Measurements from ENCODE around the gene PPP1R37.

DNA sequence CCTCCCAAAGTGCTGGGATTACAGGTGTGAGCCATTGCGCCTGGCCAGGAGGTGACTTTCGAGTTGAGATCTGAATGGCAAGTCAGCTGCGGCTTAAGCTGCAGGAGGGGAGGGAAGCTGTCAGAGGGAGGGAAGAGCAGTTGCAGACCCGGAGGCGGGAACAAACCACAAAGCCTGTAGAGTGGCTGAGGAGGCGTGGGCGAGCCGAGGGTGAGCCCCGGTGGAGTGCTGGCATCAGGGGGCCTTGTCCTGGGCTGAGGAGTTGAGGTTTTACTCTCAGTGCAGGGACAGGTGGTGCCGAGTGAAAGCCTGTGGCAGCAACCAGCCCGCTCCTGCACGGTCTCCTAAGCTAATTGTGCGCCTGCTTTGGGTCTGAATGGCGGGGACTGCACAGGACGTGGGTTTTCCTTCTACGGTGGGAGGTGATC lies 24.2 kb downstream of the PPP1R37 start:
- TF ChIP-seq, protein P1, sequence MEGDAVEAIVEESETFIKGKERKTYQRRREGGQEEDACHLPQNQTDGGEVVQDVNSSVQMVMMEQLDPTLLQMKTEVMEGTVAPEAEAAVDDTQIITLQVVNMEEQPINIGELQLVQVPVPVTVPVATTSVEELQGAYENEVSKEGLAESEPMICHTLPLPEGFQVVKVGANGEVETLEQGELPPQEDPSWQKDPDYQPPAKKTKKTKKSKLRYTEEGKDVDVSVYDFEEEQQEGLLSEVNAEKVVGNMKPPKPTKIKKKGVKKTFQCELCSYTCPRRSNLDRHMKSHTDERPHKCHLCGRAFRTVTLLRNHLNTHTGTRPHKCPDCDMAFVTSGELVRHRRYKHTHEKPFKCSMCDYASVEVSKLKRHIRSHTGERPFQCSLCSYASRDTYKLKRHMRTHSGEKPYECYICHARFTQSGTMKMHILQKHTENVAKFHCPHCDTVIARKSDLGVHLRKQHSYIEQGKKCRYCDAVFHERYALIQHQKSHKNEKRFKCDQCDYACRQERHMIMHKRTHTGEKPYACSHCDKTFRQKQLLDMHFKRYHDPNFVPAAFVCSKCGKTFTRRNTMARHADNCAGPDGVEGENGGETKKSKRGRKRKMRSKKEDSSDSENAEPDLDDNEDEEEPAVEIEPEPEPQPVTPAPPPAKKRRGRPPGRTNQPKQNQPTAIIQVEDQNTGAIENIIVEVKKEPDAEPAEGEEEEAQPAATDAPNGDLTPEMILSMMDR (IDR thresholded peaks at IDR 0.05; ENCODE audit: poor library complexity, severe bottlenecking) = no peak
- TF ChIP-seq EZH2 (IDR thresholded peaks at IDR 0.05; ENCODE audit: borderline replicate concordance, insufficient read depth, low read length, poor library complexity, severe bottlenecking) = no peak
- TF ChIP-seq POLR2AphosphoS5 (IDR thresholded peaks at IDR 0.05) = no peak
- no peak for TF ChIP-seq TAF1 (IDR thresholded peaks at IDR 0.05; ENCODE audit: low read depth)
